GM19351 (cell line): ENCODE results near the gene UROC1.
"Not testable (repeated sequence)": the region's sequence is repeated elsewhere in the genome, so short reads cannot be mapped to it uniquely, and the experiment has no call there.

Experiments used
- ATAC-seq: cut with Tn5 transposase; IDR thresholded peaks from one replicate; pipeline ENCODE4 v1.9.1; 2021; ENCODE audit warnings: mild to moderate bottlenecking, moderate library complexity; ENCODE audit not compliant: unreplicated experiment

UROC1 gene

DNA sequence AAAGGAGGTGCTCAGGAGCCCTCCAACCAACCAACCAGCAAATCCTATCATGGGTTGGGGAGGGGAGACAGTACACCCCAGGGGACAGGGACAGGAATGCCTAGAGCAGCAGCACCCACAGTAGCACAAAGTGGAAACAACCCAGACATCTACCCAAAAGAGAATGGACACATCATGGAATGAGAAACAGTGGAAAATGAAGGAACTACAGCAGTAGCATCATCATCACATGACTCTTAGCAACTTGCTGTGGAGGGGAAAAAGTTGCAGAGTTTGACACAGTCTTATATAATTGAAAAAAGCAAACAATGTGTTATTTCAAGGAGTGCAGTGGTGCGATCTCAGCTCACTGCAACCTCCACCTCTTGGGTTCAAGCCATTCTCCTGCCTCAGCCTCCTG is 30.1 kb upstream of the UROC1 start:
- ATAC-seq, result no peak

DNA sequence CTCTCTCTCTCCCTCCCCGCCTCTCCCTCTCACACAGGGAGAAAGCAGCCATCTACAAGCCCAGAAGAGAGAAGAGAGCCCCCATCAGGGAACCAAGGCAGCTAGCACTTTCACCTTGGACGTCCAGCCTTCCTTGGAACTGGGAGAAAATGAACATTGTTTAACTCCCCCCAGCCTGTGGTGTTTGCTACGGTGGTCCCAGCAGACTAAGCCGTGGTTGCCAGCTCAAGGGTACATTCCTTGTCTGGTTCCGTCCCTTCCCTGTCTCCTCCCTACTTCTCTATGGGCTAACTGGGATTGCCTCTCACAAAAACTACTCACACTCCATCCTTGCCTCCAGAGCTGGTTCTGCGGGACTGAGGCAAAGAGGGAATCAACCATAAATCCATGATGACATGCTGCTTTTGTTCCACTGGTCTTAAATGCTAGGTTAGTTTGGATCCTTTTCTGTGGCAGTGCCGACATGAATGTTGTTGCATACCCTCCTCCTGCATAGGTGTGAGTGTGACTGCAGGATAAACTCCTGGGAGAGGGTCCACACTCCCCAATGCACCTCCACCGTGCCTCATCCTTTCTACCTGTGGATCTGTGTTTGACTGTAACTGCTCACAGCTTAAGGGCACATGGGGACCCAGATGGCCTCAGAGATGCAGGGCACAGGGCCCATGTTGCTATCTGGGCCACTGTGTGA is 29.1 kb upstream of the UROC1 start:
- ATAC-seq, result no peak

DNA sequence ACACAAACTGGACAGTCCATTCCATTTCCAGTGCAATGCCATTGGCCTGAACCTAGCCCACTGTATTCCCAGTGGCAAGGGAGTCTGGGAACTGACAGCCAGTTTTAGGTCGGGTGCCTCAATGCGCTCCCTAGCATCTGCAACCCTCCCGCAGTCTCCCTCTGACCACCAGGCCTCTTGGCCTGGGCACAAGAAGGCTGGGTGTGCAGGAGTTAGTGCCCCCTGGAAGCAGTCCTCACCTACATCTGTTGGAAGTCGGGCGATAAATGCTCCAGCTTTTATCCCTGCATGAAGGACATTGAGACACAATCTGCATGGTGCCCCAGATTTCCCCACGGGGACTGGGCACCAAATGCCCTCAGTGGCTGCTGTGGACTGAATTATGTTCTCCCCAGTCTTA is 28.4 kb upstream of the UROC1 start:
- no peak for ATAC-seq

DNA sequence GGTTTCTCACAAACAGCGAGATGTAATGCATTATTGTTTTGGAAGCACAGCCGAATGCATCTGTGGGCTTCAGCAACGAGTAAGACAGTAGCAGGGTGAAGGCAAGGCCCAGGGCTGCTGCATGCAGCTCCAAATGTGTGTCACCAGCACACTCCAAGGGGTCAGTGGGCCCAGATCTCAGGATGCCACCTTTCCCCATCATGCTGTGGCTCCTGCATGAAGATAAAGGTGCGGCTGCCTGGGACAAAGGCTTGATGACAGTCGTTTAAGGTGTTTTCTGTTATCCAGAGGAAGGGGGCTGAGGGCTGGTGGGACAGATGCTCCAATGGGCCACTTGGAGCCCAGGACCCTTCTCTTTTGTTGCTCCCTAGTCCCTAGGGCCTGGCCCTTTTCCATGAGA is 28.0 kb upstream of the UROC1 start:
- ATAC-seq, result no peak

DNA sequence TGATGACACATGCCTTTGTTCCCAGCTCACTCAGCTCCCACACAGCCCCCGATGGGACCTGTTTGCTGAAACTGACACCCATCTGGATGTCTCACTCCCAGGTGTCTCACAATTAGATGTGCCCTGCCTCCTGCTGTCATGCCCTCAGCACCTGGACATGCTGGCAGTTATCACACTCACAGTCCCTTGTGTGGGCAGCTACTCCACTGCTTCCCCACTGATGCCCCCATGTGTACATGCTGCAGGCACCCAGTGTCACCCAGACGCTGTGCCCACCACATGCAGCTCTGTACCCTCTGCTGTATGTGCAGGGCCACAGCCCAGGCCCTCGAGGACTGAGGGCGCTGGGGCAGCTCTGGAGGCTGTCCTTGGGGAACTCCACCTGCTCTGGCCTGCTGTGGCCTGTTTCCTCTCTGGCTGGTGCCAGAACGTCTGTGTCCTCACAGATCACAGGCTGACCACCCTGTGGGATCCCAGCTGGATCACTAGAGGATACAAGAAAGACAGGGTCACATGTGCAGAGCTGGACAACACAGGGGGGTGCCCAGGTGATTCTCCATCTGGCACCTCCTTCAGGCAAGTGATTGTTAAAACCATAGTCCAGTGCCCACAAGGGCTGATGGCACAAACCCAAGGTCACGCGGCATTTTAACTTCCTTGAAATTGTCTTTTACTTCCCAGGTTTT is 27.2 kb upstream of the UROC1 start:
- no peak for ATAC-seq

DNA sequence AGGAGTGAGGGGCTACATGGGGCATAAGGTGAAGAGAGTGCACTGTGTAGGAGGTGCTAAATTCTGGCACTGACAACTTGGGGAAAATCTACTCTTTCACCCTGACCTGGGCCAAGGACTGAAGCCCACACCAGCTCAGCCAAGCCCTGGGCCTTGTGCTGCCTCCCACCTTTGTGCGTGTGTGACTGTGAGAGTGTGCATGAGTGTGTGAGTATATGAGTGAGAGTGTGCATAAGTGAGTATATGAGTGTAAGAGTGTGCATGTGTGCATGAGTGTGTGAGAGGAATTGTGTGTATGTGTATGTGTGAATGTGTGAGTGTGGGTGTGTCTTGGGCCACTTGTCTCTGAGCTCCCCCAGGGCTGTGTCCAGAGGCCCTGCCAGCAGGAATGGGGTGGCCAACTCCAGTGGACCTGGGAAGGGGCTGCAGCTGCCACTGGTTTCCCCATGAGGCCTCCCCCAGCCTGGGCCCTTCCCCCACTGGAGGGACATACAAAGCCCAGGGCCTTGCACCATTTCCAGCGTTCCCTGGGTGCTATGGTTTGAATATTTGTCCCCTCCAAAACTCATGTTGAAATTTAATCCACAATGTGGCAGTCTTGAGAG is 26.0 kb upstream of the UROC1 start:
- no peak for ATAC-seq

DNA sequence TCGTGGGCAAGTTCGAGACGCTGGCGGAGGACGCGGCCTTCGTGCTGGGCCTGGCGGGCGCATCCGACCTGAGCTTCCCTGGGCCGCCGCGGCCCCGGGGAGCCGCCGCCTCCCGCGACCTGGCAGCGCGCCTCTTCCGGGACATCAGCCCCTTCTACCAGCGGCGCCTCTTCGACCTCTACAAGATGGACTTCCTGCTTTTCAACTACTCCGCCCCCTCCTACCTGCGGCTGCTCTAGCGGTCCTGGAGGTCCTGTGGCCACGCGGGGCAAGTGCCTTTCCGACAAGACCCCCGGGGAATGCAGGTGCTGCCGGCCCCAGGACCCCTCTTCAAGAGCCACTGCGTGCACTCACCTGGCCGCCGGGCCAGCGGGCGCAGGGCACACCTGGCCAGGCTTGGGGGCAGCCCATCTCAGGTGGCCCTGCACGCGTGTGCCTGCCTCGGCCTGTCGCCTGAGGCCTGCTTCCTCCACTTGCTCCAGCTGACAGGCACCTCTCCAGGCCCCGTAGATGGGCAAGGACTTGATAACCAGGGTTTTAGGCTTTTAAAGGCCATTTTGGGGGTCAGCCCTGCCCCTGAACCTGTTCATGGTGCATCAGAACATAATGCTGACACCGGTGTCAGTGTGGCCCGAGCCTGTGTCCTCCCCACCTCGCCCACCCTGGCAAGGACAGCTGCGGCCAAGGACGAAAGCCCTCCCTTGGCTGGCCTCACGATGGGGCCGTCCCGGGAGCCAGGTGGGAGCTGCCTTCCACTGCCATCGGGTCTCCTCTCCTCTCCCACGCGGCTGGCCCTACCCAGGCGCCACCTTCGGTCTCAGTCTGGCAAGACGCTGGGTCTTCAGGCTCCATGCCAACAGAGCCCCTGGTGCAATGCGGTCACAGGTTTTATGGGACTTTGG is 25.0 kb upstream of the UROC1 start:
- ATAC-seq, result no peak

DNA sequence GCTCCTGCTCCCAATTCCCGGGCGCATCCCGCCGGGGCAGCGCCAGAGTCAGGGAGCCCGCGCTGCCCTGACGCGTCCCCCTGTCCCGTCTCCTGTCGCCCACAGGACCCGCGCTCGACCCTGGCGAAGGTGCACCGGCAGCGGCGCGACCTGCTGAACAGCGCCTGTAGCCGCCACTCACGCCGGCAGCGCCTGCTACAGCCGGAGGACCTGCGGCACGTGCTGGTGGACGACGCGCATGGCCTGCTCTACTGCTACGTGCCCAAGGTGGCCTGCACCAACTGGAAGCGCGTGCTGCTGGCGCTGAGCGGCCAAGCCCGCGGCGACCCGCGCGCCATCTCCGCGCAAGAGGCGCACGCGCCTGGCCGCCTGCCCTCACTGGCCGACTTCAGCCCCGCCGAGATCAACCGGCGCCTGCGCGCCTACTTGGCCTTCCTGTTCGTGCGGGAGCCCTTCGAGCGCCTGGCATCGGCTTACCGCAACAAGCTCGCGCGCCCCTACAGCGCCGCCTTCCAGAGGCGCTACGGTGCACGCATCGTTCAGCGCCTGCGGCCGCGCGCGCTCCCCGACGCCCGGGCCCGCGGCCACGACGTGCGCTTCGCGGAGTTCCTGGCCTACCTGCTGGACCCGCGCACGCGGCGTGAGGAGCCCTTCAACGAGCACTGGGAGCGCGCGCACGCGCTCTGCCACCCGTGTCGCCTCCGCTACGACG is 24.2 kb upstream of the UROC1 start:
- no peak for ATAC-seq

DNA sequence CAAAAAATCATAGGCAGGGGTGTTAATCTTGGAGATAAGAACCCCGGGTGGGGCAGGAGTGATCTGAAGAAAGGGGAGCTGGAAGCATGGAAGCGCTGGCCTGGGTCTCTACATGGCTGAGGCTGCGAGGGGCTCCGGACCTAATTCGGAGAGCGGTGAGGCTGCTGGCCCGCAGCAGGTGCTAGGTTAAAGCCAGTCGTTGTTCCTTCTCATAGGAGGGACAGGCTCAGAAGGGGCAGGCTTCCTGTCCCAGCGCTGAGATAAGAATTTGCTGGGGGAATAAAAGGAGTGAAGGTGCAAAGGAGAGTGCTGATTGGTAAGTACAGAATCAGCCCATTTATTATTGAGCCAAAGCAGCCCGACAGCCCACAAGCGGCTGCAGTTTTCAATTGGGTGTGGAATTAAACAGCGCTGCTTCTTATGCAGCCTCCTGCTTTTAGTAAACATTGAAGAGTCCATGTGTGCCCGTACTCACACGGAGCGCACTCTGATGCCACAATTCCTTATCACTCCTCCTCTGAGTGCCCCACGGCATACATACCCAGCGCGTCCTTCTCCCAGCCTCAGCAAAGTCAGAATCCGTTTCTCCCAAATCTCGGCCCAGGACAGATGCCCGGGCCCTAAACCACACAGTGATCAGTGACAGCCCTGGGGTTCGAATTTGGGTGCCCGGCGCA is 23.5 kb upstream of the UROC1 start:
- ATAC-seq, result no peak

DNA sequence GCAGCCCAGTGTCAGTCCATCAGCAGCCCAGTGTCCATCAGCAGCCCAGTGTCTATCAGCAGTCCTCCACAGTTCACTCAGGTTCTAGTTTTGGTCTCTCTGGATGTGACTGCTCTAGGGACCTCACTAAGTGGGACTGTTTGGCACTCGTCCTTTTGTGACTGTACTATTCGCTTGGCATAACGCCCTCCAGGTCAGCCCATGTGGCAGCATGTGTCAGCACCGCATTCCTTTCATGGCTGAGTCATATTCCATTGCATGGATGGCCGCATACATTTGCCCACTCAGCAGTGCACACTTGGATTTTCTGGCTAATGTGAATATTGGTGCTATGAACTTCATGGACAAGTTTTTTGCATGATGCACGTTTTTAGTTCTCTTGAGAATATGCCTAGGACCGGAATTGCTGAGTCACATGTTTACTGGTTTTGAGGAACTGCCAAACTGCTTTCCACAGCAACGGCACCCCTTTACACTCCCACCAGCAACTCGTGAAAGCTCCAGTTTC is 22.8 kb upstream of the UROC1 start:
- ATAC-seq, result no peak

DNA sequence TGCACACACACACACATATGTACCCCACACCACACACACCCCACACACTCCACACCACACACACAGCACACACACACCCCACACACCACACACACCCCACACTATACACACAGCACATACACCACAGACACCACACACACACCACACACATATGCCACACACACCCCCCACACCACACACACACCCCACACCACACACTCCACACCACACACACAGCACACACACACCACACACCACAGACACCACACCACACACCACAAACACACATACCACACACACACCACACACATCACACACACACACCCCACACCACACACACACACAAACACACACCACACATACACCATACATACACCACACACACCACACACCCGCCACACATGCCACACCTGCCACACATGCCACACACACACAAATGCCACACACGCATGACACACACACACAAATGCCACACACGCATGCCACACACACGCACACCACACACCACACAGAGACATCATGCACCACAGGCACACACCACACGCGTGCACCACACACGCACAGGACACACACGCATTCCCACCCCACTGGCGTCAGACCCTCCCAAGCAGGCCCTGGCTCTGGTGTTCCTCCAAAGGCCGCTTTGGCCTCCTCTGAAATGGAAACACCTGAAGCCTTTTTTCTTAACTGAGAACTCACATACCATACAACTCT is 22.1 kb upstream of the UROC1 start:
- ATAC-seq, result no peak

DNA sequence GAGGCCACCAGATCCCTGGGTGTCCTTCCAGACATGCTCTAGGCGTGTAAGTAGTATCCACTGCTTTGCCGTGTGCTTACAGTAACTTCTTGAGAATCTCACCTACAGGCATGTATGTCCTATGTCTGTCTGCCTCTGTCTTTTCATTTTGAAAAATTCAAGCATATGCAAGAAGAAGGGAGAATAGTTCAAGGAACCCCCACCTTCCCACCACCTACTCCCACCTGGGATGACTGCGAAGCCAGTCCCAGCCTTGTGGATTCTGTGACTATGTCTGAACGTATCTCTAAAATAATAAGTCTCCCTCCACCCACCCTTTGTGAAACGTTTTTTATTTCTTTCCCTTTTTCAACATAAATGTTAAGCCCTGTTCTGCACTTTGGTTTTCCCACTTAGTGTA is 21.4 kb upstream of the UROC1 start:
- ATAC-seq, result no peak

DNA sequence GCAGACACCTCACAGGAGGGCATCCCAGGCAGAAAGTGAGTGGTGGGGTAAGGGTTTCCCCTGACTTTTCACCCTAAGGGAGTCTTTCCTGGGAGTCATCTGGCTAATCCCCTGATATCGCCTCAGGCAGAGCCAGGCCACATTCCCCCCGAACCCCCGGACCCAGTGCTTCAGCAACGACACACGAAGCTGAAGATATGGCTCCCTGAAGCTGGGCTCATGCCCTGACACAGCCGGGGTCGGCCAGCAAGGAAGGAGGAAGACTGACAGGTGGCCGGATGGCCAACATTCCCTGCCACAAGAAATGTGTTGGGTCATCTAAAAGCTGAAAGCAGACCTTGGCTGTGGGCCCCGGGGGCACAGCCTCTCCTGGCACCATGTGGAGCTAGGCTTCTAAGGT is 20.7 kb upstream of the UROC1 start:
- no peak for ATAC-seq

DNA sequence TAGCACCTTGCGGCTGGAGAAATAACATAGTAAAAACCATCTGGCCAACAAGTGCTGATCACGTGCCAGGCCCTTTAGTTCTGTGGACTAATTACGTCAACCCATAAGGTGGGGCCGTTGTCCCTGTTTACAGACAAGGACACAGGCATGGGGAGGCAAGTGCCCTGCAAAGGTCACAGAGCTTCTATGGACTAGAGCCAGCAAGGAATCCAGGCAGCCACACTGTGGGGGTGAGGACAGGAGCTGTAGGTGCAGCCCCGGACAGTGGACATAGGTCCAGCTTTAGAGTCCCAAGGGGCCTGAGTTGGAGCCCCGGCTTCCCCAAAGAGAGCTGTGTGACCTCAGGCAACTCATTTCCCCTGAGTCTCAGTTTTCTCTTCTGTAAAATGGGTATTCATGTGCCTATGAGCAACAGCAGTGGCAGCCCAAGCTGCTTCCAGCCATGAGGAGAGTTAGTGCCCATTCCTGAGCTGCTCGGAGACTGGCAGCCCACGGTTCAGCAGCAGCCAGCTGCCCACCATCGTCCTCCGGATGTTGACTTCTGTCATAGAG is 20.2 kb upstream of the UROC1 start:
- no peak for ATAC-seq

DNA sequence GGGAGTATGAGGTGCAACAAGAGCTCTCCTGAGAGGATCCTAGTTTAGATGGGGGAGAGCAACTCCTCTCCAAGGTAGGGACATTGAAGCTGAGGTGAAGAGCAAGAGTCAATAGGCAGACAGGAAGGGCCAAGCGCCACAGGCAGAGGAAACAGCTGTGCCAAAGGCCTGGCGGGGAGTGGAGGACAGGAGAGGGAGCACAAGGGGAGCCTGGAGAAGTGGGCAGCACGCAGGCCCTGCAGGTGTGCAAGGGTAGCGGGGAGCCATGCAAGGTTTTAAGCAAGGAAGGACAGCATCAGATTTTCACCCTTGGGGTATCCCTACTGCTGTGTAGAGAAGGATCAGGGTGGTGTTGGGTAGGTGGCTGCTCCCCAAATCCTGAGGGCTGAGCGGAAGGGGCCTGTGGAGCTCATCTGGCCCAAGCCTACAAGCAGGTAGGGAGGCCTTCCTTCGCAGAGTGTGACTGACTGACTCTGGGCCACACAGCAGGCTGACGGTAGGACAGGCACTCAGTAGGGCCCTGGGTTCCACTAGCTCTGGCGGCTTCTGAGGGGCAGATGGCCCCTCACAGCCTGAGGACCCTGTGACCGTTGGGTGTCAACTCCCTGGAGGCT is 19.6 kb upstream of the UROC1 start:
- no peak for ATAC-seq

DNA sequence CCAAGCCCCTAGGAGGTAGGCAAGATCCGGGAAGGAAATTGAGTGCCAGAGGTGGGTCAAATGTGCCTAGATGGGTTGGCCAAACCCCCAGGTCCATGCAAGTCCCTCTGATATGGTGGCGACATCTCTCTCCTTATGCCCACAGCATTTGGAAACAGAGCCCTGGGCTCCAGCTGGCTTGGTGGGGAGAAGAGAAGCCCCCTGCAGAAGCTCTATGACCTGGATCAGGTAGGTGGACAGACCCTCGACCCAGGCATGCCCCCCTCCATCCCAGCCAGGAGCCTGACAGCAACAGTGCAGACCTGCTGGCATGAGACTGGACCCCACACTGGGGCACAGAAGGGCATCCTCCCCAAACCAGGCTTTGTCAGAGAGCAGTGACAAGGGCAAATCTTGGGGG is 18.6 kb upstream of the UROC1 start:
- no peak for ATAC-seq

DNA sequence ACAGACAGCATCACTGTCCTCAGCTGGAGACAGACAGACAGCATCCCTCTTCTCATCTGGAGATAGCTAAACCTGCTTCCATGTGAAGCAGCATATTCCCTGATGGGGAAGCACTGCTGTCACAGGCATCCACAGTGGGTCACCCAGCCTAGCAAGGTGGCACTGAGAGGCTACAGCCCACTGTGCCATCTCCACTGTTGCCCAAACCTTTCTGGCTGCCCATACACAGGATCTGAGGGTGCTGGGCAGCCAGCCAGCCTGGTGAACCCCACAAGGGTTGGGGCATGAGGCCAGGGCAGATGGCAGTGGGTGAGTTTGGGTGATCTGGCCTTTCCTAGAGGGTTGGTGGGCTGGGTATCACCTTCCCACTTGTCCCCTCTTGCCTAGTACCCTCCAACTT is 18.1 kb upstream of the UROC1 start:
- no peak for ATAC-seq

DNA sequence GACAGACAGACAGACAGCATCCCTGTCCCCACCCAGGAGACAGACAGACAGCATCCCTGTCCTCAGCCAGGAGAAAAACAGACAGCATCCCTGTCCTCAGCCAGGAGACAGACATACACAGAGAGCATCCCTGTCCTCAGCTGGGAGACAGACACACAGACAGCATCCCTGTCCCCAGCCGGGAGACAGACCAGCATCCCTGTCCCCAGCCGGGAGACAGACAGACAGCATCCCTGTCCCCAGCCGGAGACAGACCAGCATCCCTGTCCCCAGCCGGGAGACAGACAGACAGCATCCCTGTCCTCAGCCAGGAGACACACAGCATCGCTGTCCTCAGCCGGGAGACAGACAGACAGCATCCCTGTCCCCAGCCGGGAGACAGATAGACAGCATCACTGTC is 17.1 kb upstream of the UROC1 start:
- not testable (repeated sequence) for ATAC-seq

DNA sequence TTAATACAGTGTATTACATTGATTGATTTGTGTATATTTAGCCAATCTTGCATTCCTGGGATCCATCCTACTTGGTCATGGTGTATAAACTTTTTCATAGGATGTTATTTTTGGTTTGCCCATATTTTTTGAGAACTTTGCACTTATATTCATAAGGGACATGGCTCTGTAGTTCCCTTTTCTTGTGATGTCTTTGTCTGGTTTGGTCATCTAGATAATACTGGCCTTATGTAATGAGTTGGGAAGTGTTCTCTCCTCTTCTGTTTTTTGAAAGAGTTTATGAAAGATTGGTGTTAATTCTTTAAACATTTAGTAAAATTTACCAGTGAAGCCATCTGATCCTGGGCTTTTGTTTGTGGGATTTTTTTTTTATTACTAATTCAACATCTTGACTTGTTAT is 15.9 kb upstream of the UROC1 start:
- no peak for ATAC-seq
